Epithelial cell of proximal tubule (primary cell): ENCODE measurements around the gene DIPK1B. TPM values are rescaled to one million over a fixed set of nuclear protein-coding genes. Genes with fewer than 3 reads are reported as not detected.

Experiments used
- DNase-seq: peaks from one replicate; pipeline ENCODE4 v3.0.0-alpha.2; 2011; ENCODE audit warnings: low read depth
- H3K4me3 ChIP-seq: 2 replicates; pipeline ENCODE4 v1.5.1; 2011; ENCODE audit warnings: low read depth, mild to moderate bottlenecking, low read length
- CTCF ChIP-seq: conservative IDR thresholded peaks from 2 replicates; pipeline ENCODE4 v1.5.1; 2012; ENCODE audit warnings: low read depth, mild to moderate bottlenecking, low read length
- total RNA-seq: library from RNA; depleted of rRNA; stranded (reverse); fragments of >200 nt; gene quantifications from 2 replicates; pipeline ENCODE4 v1.2.3, GENCODE V29; 2015

The DIPK1B gene
- total RNA-seq, 1 donor from 2014 or later: 20.3 TPM

- DNase-seq: no peak
- no peak overlapping the region for H3K4me3 ChIP-seq
- no peak for TF ChIP-seq CTCF
These were observed 33.8 kb downstream of the DIPK1B start for GRCh38 chr9:136746155-136746490.

- no peak for TF ChIP-seq CTCF
- no peak overlapping the region for H3K4me3 ChIP-seq
- no peak for DNase-seq
These were observed 34.2 kb downstream of the DIPK1B start for GRCh38 chr9:136746621-136747020.

GRCh38 chr9:136747161-136748060 is 35.0 kb downstream of the DIPK1B start:
- no peak for TF ChIP-seq CTCF
- DNase-seq: no peak
- no peak overlapping the region for H3K4me3 ChIP-seq

- TF ChIP-seq CTCF: no peak
- H3K4me3 ChIP-seq: no peak within 1 kb of the TSS
- no peak for DNase-seq
These were observed 35.8 kb downstream of the DIPK1B start, which contains the start of gene LCN6 for GRCh38 chr9:136748201-136748600. Gene LCN6, minus strand, starts transcription at chr9:136748525. Its CDS starts 42 bp downstream, at chr9:136748483.

- no peak for TF ChIP-seq CTCF
- no peak for DNase-seq
These were observed 36.6 kb downstream of the DIPK1B start for GRCh38 chr9:136748666-136749611.

GRCh38 chr9:136750526-136750925 is 38.2 kb downstream of the DIPK1B start:
- DNase-seq: no peak

More at GRCh38 chr9:136748666-136749611, 36.6 kb downstream of the DIPK1B start:
- no peak overlapping the region for H3K4me3 ChIP-seq

More at GRCh38 chr9:136750526-136750925, 38.2 kb downstream of the DIPK1B start:
- H3K4me3 ChIP-seq: no peak overlapping the region
- no peak for TF ChIP-seq CTCF
